GM23248 (cell line): Measurements from ENCODE around the gene CPHXL.

ENCODE experiments used
- EZH2 ChIP-seq: fragments of 200-600 bp; sonication (generic); IDR thresholded peaks from 2 replicates; pipeline ENCODE4 v1.6.1; 2018; ENCODE audit warnings: antibody characterized with exemption, mild to moderate bottlenecking; ENCODE audit not compliant: insufficient read depth, poor library complexity, severe bottlenecking
- EZH2phosphoT487 ChIP-seq: fragments of 200-600 bp; sonication (generic); IDR thresholded peaks from 2 replicates; pipeline ENCODE4 v1.6.1; 2018; ENCODE audit warnings: antibody characterized with exemption, moderate library complexity, mild to moderate bottlenecking, low read depth; ENCODE audit not compliant: insufficient read depth

- TF ChIP-seq EZH2phosphoT487 (no peak), EZH2 (no peak)
These were observed at the start of gene CPHXL for GRCh38 chr16:75726390-75726789.
